Measurements from ENCODE around the gene SLCO4A1. TPM values are rescaled to one million over a fixed set of nuclear protein-coding genes. Genes with fewer than 3 reads are reported as not detected.
A peak's percentile ranks its signal among the peaks of the same experiment; 100 is the strongest.

Gene SLCO4A1
- total RNA-seq, 1 experiment from 2014 or later = 161 TPM

DNA sequence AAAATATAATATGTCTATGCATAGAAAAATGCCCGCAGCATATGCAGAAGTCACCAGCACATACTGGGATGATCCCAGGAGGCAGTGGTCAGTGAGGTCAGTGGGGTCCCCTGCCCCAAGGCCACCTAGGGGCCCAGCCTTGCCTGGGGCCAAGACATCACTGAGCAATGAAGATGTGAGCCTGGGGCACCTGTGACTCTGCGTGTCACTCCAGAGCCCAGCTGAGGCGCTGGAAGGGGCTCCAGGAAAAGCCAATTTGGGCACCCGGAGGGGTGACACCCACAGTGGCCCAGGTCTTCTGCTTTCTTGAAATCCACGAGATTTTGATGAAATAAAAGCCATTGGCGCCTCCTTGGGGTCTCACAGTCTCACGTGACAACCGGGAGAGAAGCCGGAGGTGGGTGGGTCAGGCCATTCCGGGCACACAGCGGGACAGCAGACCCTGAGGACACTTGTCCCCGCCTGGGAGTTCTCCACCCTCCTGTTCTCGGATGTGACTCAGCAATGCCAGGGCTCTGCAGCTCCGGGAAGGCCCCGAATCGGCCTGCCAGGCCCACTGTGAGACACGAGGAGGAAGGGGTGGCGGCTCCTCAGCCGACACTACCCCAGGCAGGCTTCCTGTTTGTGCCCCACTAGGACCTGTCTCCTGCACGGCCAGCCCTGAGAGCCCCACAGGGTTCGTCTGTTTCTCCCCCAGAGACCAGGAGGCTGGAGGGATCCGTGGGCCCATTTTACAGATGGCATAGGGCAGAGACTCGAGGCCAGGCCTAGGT, 24.4 kb upstream of the SLCO4A1 start:
- no peaks in the 10 kb centered on the region for H4K20me1 ChIP-seq (ENCODE audit: low read length)
- peak; percentile 80 for DNase-seq
- H3K36me3 ChIP-seq (ENCODE audit: low read depth, low read length) = no peaks in the 10 kb centered on the region
- peak overlapping the region; percentile 48 for H3K4me2 ChIP-seq (ENCODE audit: low read length)
- peak; percentile 77 for ATAC-seq
- no peaks in the 10 kb centered on the region for H3K9me3 ChIP-seq (ENCODE audit: low read length)
- no peaks in the 10 kb centered on the region for H3K9me2 ChIP-seq (replicated peaks; ENCODE audit: low read length)
- ChIA-PET CTCF (interaction anchor here (0.6 to 1.5 kb wide), 6 partner anchors 11 to 216 kb away, joined by 3 to 13 read pairs (median 4); no protein-coding TSS in a partner anchor), POLR2A (ENCODE audit: unreplicated experiment) (no interaction called here)
- peaks cover 2% of the 10 kb centered on the region for H3F3A ChIP-seq (ENCODE audit: low read length, unreplicated experiment)
- H3K27me3 ChIP-seq (ENCODE audit: low read length) = no peaks in the 10 kb centered on the region
- intact Hi-C loops (cut with micrococcal nuclease) = loop anchor here (1.0 to 5.0 kb wide), 3 partner anchors 15 to 118 kb away; no protein-coding TSS in a partner anchor
- no peak overlapping the region for H3K4me3 ChIP-seq (ENCODE audit: low read length)
- TF ChIP-seq EZH2phosphoT487 (IDR thresholded peaks at IDR 0.05; ENCODE audit: borderline replicate concordance, low read length) (no peak), EZH2 (IDR thresholded peaks at IDR 0.05; ENCODE audit: low read length, unreplicated experiment) (no peak)
- TF ChIP-seq, protein P1, sequence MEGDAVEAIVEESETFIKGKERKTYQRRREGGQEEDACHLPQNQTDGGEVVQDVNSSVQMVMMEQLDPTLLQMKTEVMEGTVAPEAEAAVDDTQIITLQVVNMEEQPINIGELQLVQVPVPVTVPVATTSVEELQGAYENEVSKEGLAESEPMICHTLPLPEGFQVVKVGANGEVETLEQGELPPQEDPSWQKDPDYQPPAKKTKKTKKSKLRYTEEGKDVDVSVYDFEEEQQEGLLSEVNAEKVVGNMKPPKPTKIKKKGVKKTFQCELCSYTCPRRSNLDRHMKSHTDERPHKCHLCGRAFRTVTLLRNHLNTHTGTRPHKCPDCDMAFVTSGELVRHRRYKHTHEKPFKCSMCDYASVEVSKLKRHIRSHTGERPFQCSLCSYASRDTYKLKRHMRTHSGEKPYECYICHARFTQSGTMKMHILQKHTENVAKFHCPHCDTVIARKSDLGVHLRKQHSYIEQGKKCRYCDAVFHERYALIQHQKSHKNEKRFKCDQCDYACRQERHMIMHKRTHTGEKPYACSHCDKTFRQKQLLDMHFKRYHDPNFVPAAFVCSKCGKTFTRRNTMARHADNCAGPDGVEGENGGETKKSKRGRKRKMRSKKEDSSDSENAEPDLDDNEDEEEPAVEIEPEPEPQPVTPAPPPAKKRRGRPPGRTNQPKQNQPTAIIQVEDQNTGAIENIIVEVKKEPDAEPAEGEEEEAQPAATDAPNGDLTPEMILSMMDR (conservative IDR thresholded peaks at IDR 0.05; ENCODE audit: low read depth, low read length) = no peak
- H3K4me1 ChIP-seq (ENCODE audit: insufficient read depth, low read length) = peaks cover 45% of the 10 kb centered on the region
- peak overlapping the region; percentile 91 for H3K27ac ChIP-seq (ENCODE audit: low read length)
- H3K9ac ChIP-seq (ENCODE audit: low read length) = peak overlapping the region; percentile 75
- TSS peak; percentile 42 for BruUV-seq (replicated peaks)
- H2AFZ ChIP-seq (ENCODE audit: low read length) = peak overlapping the region; percentile 45
- H3K79me2 ChIP-seq (ENCODE audit: low read length) = peaks cover 20% of the 10 kb centered on the region

DNA sequence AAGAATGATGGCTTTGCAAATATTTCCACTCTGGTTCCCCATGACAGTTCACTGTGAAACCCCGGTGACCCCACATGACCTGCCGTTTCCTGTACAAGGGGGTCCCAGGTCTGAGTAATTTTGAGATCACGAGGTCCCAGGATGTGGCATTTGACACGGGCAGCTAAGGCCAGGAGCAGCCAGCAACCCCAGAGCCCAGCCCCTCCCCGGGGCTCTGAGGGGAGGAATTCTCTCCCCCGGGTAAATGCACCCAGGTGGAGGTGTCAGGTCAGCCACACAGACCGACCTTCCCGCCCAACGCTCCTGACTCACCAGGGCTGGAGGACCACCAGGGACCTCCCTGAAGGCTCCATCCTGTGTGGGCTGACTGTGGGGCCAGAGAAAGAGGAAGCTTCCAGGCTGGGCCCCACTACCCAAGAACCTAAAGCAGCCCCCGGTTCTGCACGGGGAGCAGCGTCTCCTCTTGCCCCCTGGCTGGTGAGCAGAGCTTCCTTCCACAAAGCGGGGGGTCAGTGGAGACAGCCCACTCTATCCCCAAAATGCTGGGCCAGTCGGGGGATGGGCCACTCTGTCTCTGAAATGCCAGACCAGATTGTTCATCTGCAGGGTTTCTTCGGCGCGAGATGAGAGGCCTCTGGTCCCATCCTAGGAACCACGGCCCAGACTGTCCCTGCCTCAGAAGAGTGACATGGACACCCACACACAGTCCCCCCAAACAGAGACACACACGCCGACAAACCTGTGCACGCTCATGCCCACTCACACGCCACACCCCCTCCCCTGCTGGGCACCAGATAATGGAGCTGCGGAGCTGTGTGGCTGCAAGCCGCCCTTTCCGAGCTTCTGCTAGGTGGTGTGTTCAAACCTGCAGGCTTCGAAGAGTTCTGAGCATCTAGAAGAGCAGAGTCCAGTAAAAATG, 23.4 kb upstream of the SLCO4A1 start:
- H3K9ac ChIP-seq (ENCODE audit: low read length) = peak overlapping the region; percentile 75
- POLR2A ChIA-PET (ENCODE audit: unreplicated experiment) = no interaction called here

More for the DNA sequence above, 23.4 kb upstream of the SLCO4A1 start:
- Histone ChIP-seq H3K9me3 (ENCODE audit: low read length) (no peaks in the 10 kb centered on the region), H3K79me2 (ENCODE audit: low read length) (peaks cover 21% of the 10 kb centered on the region), H3K27me3 (ENCODE audit: low read length) (no peaks in the 10 kb centered on the region), H3K4me3 (ENCODE audit: low read length) (no peak overlapping the region), H4K20me1 (ENCODE audit: low read length) (no peaks in the 10 kb centered on the region), H3K4me2 (ENCODE audit: low read length) (peak overlapping the region; percentile 29; the same call in 1 of the 2 replicates), H3K9me2 (replicated peaks; ENCODE audit: low read length) (no peaks in the 10 kb centered on the region), H2AFZ (ENCODE audit: low read length) (peak overlapping the region; percentile 45; the same call in 1 of the 2 replicates), H3F3A (ENCODE audit: low read length, unreplicated experiment) (peaks cover 7% of the 10 kb centered on the region), H3K4me1 (ENCODE audit: insufficient read depth, low read length) (peaks cover 54% of the 10 kb centered on the region), H3K36me3 (ENCODE audit: low read depth, low read length) (no peaks in the 10 kb centered on the region), H3K27ac (ENCODE audit: low read length) (peak overlapping the region; percentile 91)
- TF ChIP-seq, protein P1 (conservative IDR thresholded peaks at IDR 0.05; ENCODE audit: low read depth, low read length) = no peak
- TF ChIP-seq EZH2 (IDR thresholded peaks at IDR 0.05; ENCODE audit: low read length, unreplicated experiment) (no peak), EZH2phosphoT487 (IDR thresholded peaks at IDR 0.05; ENCODE audit: borderline replicate concordance, low read length) (no peak)
- DNase-seq = no peak
- intact Hi-C loops (cut with micrococcal nuclease) = loop anchor here (5.0 kb wide), 1 partner anchor 33 kb away; no protein-coding TSS in a partner anchor
- CTCF ChIA-PET = no interaction called here
- BruUV-seq (replicated peaks) = TSS peak; percentile 66
- peak; percentile 1; the same call in 1 of the 2 replicates for ATAC-seq
